Measurements from ENCODE around the gene APLF.

DNA sequence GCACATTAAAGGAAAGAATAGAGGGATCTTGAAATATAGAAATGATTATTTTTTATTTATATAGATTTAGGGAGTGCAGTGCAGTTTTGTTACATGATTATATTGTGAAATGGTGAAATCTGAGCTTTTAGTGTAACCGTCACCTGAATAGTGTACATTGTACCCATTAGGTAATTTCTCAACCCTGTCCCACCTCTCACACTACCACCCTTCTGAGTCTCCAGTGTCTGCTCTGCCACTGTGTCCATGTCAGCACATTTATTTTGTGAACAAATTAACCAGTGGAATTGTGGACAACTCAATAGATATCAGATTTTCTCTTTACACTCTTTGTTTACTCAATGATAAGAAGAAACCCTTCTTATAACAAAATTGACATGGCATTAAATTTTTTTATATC lies 24.2 kb downstream of the APLF start:
- TF ChIP-seq, protein P1, sequence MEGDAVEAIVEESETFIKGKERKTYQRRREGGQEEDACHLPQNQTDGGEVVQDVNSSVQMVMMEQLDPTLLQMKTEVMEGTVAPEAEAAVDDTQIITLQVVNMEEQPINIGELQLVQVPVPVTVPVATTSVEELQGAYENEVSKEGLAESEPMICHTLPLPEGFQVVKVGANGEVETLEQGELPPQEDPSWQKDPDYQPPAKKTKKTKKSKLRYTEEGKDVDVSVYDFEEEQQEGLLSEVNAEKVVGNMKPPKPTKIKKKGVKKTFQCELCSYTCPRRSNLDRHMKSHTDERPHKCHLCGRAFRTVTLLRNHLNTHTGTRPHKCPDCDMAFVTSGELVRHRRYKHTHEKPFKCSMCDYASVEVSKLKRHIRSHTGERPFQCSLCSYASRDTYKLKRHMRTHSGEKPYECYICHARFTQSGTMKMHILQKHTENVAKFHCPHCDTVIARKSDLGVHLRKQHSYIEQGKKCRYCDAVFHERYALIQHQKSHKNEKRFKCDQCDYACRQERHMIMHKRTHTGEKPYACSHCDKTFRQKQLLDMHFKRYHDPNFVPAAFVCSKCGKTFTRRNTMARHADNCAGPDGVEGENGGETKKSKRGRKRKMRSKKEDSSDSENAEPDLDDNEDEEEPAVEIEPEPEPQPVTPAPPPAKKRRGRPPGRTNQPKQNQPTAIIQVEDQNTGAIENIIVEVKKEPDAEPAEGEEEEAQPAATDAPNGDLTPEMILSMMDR (IDR thresholded peaks at IDR 0.05 in 2 of 3, conservative IDR thresholded peaks at IDR 0.05 in 1 of 3; ENCODE audit: control insufficient read depth in 2 of 3, extremely low read depth in 1 of 3, insufficient read depth in 1 of 3, low read depth in 3 of 3, low read length in 3 of 3), result no peak
- TF ChIP-seq, protein P2, sequence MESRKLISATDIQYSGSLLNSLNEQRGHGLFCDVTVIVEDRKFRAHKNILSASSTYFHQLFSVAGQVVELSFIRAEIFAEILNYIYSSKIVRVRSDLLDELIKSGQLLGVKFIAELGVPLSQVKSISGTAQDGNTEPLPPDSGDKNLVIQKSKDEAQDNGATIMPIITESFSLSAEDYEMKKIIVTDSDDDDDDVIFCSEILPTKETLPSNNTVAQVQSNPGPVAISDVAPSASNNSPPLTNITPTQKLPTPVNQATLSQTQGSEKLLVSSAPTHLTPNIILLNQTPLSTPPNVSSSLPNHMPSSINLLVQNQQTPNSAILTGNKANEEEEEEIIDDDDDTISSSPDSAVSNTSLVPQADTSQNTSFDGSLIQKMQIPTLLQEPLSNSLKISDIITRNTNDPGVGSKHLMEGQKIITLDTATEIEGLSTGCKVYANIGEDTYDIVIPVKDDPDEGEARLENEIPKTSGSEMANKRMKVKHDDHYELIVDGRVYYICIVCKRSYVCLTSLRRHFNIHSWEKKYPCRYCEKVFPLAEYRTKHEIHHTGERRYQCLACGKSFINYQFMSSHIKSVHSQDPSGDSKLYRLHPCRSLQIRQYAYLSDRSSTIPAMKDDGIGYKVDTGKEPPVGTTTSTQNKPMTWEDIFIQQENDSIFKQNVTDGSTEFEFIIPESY (IDR thresholded peaks at IDR 0.05), result no peak
- no peak for TF ChIP-seq TARDBP (IDR thresholded peaks at IDR 0.05; ENCODE audit: borderline replicate concordance)
- no peak for TF ChIP-seq POLR2A (IDR thresholded peaks at IDR 0.05; ENCODE audit: low read depth, low read length)
- TF ChIP-seq POLR2AphosphoS5 (IDR thresholded peaks at IDR 0.05; ENCODE audit: low read length), result no peak
- TF ChIP-seq, protein P3, sequence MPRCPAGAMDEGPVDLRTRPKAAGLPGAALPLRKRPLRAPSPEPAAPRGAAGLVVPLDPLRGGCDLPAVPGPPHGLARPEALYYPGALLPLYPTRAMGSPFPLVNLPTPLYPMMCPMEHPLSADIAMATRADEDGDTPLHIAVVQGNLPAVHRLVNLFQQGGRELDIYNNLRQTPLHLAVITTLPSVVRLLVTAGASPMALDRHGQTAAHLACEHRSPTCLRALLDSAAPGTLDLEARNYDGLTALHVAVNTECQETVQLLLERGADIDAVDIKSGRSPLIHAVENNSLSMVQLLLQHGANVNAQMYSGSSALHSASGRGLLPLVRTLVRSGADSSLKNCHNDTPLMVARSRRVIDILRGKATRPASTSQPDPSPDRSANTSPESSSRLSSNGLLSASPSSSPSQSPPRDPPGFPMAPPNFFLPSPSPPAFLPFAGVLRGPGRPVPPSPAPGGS (IDR thresholded peaks at IDR 0.05; ENCODE audit: borderline replicate concordance, insufficient read depth, low read depth, low read length, poor library complexity, severe bottlenecking), result no peak

Measured in GM12878 (cell line).